SK-N-SH (cell line): ENCODE measurements around the gene TMED9. TPM values are rescaled to one million over a fixed set of nuclear protein-coding genes. Genes with fewer than 3 reads are reported as not detected.

ENCODE experiments used
- CTCF ChIA-PET: fragments of 300-600, 350-600 bp; formaldehyde crosslinking; extraction: SDS; loops from one replicate; lab custom pipeline; 2021; lab: Yijun Ruan, JAX
- POLR2A ChIA-PET: fragments of 350-600 bp; sonication (Branson Sonifier 250); formaldehyde crosslinking; extraction: SDS; loops from one replicate; lab custom pipeline; 2020; ENCODE audit warnings: antibody characterized with exemption, inconsistent platforms; lab: Yijun Ruan, JAX
- DNase-seq: peaks from one replicate; pipeline ENCODE4 v3.0.0; 2012
- H2AFZ ChIP-seq: fragments of 200-600 bp; sonication (generic); 2 replicates; pipeline ENCODE4 v1.8.1; 2016; ENCODE audit warnings: antibody characterized with exemption, mild to moderate bottlenecking, low read depth
- H3F3A ChIP-seq: fragments of 200-600 bp; sonication (generic); replicated peaks from 2 replicates; pipeline ENCODE3; 2016; ENCODE audit warnings: antibody characterized with exemption, mild to moderate bottlenecking; ENCODE audit not compliant: insufficient read depth
- H3K27ac ChIP-seq, 2 experiments: fragments of 200-500 bp in 1 of 2; fragments of 200-600 bp in 1 of 2; sonication (Bioruptor generic) in 1 of 2; sonication (generic), shearing (Covaris generic) in 1 of 2; 2 replicates each; pipeline versions ENCODE4 v1.5.1 to v1.6.1; 2014 to 2016; ENCODE audit warnings: low read depth in 2 of 2, inconsistent platforms in 1 of 2, low read length in 1 of 2, mild to moderate bottlenecking in 1 of 2, mixed read lengths in 1 of 2
- H3K27me3 ChIP-seq: fragments of 200-600 bp; sonication (generic), shearing (Covaris generic); 2 replicates; pipeline ENCODE4 v1.6.1; 2016; ENCODE audit warnings: mixed run types; ENCODE audit not compliant: insufficient read depth
- H3K36me3 ChIP-seq, 2 experiments: fragments of 200-500 bp in 1 of 2; fragments of 200-600 bp in 1 of 2; sonication (Bioruptor generic) in 1 of 2; sonication (generic) in 1 of 2; replicated peaks in 1 of 2; 2 replicates each; pipeline versions ENCODE3 to v1.5.1; 2014 to 2016; ENCODE audit warnings: low read length in 1 of 2, mild to moderate bottlenecking in 1 of 2; ENCODE audit not compliant: insufficient read depth in 2 of 2, control insufficient read depth in 1 of 2
- H3K4me1 ChIP-seq, 2 experiments: fragments of 200-500 bp in 1 of 2; fragments of 200-600 bp in 1 of 2; sonication (Bioruptor generic) in 1 of 2; sonication (generic), shearing (Covaris generic) in 1 of 2; 2 replicates each; pipeline versions ENCODE4 v1.5.1 to v1.6.1; 2014 to 2016; ENCODE audit warnings: low read depth in 1 of 2, low read length in 1 of 2, mixed run types in 1 of 2; ENCODE audit not compliant: insufficient read depth in 2 of 2, control insufficient read depth in 1 of 2
- H3K4me2 ChIP-seq: fragments of 200-600 bp; sonication (generic), shearing (Covaris generic); 2 replicates; pipeline ENCODE4 v1.6.1; 2017; ENCODE audit warnings: mixed run types
- H3K4me3 ChIP-seq, 2 experiments: fragments of 200-500 bp in 1 of 2; fragments of 200-600 bp in 1 of 2; sonication (Bioruptor generic) in 1 of 2; sonication (generic), shearing (Covaris generic) in 1 of 2; 2 replicates each; pipeline versions ENCODE4 v1.5.1 to v1.8.1; 2014 to 2016; ENCODE audit warnings: low read depth in 2 of 2, inconsistent platforms in 1 of 2, low read length in 1 of 2, mild to moderate bottlenecking in 1 of 2, mixed read lengths in 1 of 2, moderate library complexity in 1 of 2
- H3K79me2 ChIP-seq: fragments of 200-600 bp; sonication (generic); 2 replicates; pipeline ENCODE4 v1.8.1; 2017; ENCODE audit warnings: mild to moderate bottlenecking; ENCODE audit not compliant: insufficient read depth
- H3K9ac ChIP-seq: fragments of 200-600 bp; sonication (generic); 2 replicates; pipeline ENCODE4 v1.6.1; 2017; ENCODE audit warnings: mixed run types
- H3K9me2 ChIP-seq: fragments of 200-600 bp; sonication (generic); 2 replicates; pipeline ENCODE4 v1.6.1; 2017; ENCODE audit warnings: mixed run types
- H3K9me3 ChIP-seq: fragments of 200-600 bp; sonication (generic); 2 replicates; pipeline ENCODE4 v1.6.1; 2017; ENCODE audit warnings: mixed run types, mild to moderate bottlenecking, moderate library complexity
- H4K20me1 ChIP-seq: fragments of 200-600 bp; sonication (generic); 2 replicates; pipeline ENCODE4 v1.6.1; 2017; ENCODE audit warnings: mild to moderate bottlenecking, mixed run types; ENCODE audit not compliant: insufficient read depth
- CHD2 ChIP-seq: fragments of 150-350 bp; IDR thresholded peaks from 2 replicates; pipeline ENCODE4 v1.6.1; 2018; ENCODE audit warnings: low read length; ENCODE audit not compliant: partially characterized antibody
- CTCF ChIP-seq: fragments of 200-600 bp; sonication (generic); IDR thresholded peaks from 2 replicates; pipeline ENCODE4 v1.6.1; 2017; ENCODE audit warnings: antibody characterized with exemption, mild to moderate bottlenecking, moderate library complexity
- ELF1 ChIP-seq: IDR thresholded peaks from 2 replicates; pipeline ENCODE4 v1.4.0; 2012
- EP300 ChIP-seq, 2 experiments: IDR thresholded peaks; 2 replicates each; pipeline versions ENCODE4 v1.4.0 to v1.6.1; 2012; ENCODE audit warnings: borderline replicate concordance in 1 of 2, low read depth in 1 of 2, low read length in 1 of 2
- EZH2phosphoT487 ChIP-seq: fragments of 200-600 bp; sonication (generic); IDR thresholded peaks from 2 replicates; pipeline ENCODE4 v1.6.1; 2017; ENCODE audit warnings: low read depth, mixed run types, mild to moderate bottlenecking, antibody characterized with exemption, moderate library complexity, borderline replicate concordance
- FOXM1 ChIP-seq: IDR thresholded peaks from 2 replicates; pipeline ENCODE4 v1.4.0; 2012; ENCODE audit warnings: low read depth, mild to moderate bottlenecking
- GABPA ChIP-seq: IDR thresholded peaks from 2 replicates; pipeline ENCODE4 v1.4.0; 2012; ENCODE audit warnings: low read depth, mild to moderate bottlenecking
- GATA2 ChIP-seq: sonication (generic); formaldehyde crosslinking; IDR thresholded peaks from 2 replicates; pipeline ENCODE4 v1.5.0; 2020; ENCODE audit warnings: mild to moderate bottlenecking, missing genetic modification reagents
- MEF2A ChIP-seq: IDR thresholded peaks from 2 replicates; pipeline ENCODE4 v1.4.0; 2012; ENCODE audit warnings: low read depth, borderline replicate concordance
- POLR2AphosphoS5 ChIP-seq: IDR thresholded peaks from 2 replicates; pipeline ENCODE4 v1.6.1; 2012; ENCODE audit warnings: low read depth, low read length
- RCOR1 ChIP-seq: fragments of 150-350 bp; IDR thresholded peaks from 2 replicates; pipeline ENCODE4 v1.6.1; 2017; ENCODE audit warnings: antibody characterized with exemption, low read length
- RXRA ChIP-seq: IDR thresholded peaks from 2 replicates; pipeline ENCODE4 v1.4.0; 2012; ENCODE audit warnings: low read depth, mild to moderate bottlenecking, borderline replicate concordance
- TCF12 ChIP-seq: IDR thresholded peaks from 2 replicates; pipeline ENCODE4 v1.4.0; 2012
- YY1 ChIP-seq: IDR thresholded peaks from 2 replicates; pipeline ENCODE4 v1.4.0; 2012; ENCODE audit warnings: low read depth, mild to moderate bottlenecking
- WGBS: methylation state at CpG from one replicate; pipeline ENCODE4 v1.1.6; 2017; ENCODE audit warnings: low lambda C conversion rate; 5-methylcytosine and 5-hydroxymethylcytosine counted together
- polyA plus RNA-seq, 3 experiments: library from polyadenylated mRNA; depleted of rRNA; stranded (reverse); fragments of >200 nt; gene quantifications; 2 replicates each; pipeline ENCODE4 v1.2.3, GENCODE V29; 2012
- TF ChIP-seq, protein P1 (sequence below): IDR thresholded peaks from 2 replicates; pipeline ENCODE4 v1.6.1; 2012; ENCODE audit warnings: mild to moderate bottlenecking, low read depth, low read length, moderate library complexity

Gene TMED9
- polyA plus RNA-seq, 1 of the 3 experiments (the other 2 are of a cell fraction): 264 TPM

GRCh38 chr5:177610131-177610769, 18.2 kb downstream of the TMED9 start (continued):
- no peak for TF ChIP-seq RCOR1
- no peak for TF ChIP-seq YY1
- TF ChIP-seq EZH2phosphoT487: no peak
- no peak for TF ChIP-seq EP300 (IDR thresholded peaks at IDR 0.05; ENCODE audit: borderline replicate concordance in 1 of 2, low read depth in 1 of 2, low read length in 1 of 2)
- TF ChIP-seq ELF1: no peak

DNA sequence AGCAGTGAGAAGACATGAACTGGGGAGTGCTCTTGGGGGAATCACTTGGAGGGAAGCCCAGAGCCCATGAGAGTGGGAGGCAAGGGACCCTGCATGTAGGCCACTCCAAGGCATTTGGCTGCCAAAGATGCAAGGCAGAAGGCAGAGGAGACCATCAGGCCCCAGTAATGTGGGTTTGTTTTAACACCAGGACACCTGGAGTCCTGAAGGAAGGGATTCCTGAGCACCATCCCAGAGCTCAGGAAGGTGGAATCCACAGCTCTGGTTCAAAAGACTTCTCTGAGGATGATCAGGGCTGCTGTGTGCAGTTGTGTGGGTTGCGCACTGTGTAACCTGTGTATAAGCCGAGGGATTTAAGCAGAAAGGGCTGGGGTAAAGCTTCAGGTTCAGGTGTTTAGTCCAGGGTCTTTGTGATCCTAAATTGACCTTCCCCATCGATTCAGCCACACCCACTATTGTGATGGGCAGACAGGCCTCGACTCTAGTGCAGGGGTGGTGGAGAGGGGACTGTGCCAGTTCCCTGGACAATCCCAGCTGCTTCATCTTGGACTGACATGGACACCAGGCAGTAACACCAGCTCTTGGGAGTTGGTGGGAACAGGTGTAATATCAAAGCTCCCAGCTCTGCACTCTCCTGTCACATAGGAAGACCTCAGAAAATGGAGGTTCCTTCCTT, 18.9 kb downstream of the TMED9 start:
- Histone ChIP-seq H3K36me3 (peaks cover 4 to 20% of the 10 kb centered on the region in 2 experiments), H2AFZ (no peak overlapping the region), H3K27ac (no peak overlapping the region), H3K9ac (no peak overlapping the region), H3K27me3 (no peaks in the 10 kb centered on the region), H3K4me3 (no peak overlapping the region), H3K79me2 (no peaks in the 10 kb centered on the region), H3K9me2 (no peaks in the 10 kb centered on the region), H3K4me1 (peaks cover 0 to 10% of the 10 kb centered on the region in 2 experiments; a peak in 1 of 4 replicates), H4K20me1 (no peaks in the 10 kb centered on the region), H3K9me3 (no peaks in the 10 kb centered on the region), H3F3A (peaks cover 8% of the 10 kb centered on the region), H3K4me2 (no peak overlapping the region)
- TF ChIP-seq GABPA (no peak), TCF12 (no peak), CHD2 (no peak), GATA2 (no peak), MEF2A (no peak), POLR2AphosphoS5 (no peak), CTCF (no peak), FOXM1 (no peak), RXRA (no peak), YY1 (no peak)
- TF ChIP-seq, protein P1, sequence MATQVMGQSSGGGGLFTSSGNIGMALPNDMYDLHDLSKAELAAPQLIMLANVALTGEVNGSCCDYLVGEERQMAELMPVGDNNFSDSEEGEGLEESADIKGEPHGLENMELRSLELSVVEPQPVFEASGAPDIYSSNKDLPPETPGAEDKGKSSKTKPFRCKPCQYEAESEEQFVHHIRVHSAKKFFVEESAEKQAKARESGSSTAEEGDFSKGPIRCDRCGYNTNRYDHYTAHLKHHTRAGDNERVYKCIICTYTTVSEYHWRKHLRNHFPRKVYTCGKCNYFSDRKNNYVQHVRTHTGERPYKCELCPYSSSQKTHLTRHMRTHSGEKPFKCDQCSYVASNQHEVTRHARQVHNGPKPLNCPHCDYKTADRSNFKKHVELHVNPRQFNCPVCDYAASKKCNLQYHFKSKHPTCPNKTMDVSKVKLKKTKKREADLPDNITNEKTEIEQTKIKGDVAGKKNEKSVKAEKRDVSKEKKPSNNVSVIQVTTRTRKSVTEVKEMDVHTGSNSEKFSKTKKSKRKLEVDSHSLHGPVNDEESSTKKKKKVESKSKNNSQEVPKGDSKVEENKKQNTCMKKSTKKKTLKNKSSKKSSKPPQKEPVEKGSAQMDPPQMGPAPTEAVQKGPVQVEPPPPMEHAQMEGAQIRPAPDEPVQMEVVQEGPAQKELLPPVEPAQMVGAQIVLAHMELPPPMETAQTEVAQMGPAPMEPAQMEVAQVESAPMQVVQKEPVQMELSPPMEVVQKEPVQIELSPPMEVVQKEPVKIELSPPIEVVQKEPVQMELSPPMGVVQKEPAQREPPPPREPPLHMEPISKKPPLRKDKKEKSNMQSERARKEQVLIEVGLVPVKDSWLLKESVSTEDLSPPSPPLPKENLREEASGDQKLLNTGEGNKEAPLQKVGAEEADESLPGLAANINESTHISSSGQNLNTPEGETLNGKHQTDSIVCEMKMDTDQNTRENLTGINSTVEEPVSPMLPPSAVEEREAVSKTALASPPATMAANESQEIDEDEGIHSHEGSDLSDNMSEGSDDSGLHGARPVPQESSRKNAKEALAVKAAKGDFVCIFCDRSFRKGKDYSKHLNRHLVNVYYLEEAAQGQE: no peak
- CTCF ChIA-PET: no interaction called here
- no peak for DNase-seq
- POLR2A ChIA-PET: no interaction called here
- 84% methylated on average over 4 of the region's 4 CpGs for WGBS
